SK-N-SH (cell line): ENCODE data around the gene ASCL3. TPM values are rescaled to one million over a fixed set of nuclear protein-coding genes. Genes with fewer than 3 reads are reported as not detected.

Experiments used
- CTCF ChIA-PET: fragments of 300-600, 350-600 bp; formaldehyde crosslinking; extraction: SDS; loops from one replicate; lab custom pipeline; 2021; lab: Yijun Ruan, JAX
- POLR2A ChIA-PET: fragments of 350-600 bp; sonication (Branson Sonifier 250); formaldehyde crosslinking; extraction: SDS; loops from one replicate; lab custom pipeline; 2020; ENCODE audit warnings: antibody characterized with exemption, inconsistent platforms; lab: Yijun Ruan, JAX
- DNase-seq: peaks from one replicate; pipeline ENCODE4 v3.0.0; 2012
- H2AFZ ChIP-seq: fragments of 200-600 bp; sonication (generic); 2 replicates; pipeline ENCODE4 v1.8.1; 2016; ENCODE audit warnings: antibody characterized with exemption, mild to moderate bottlenecking, low read depth
- H3F3A ChIP-seq: fragments of 200-600 bp; sonication (generic); replicated peaks from 2 replicates; pipeline ENCODE3; 2016; ENCODE audit warnings: antibody characterized with exemption, mild to moderate bottlenecking; ENCODE audit not compliant: insufficient read depth
- H3K27ac ChIP-seq, 2 experiments: fragments of 200-500 bp in 1 of 2; fragments of 200-600 bp in 1 of 2; sonication (Bioruptor generic) in 1 of 2; sonication (generic), shearing (Covaris generic) in 1 of 2; 2 replicates each; pipeline versions ENCODE4 v1.5.1 to v1.6.1; 2014 to 2016; ENCODE audit warnings: low read depth in 2 of 2, inconsistent platforms in 1 of 2, low read length in 1 of 2, mild to moderate bottlenecking in 1 of 2, mixed read lengths in 1 of 2
- H3K27me3 ChIP-seq: fragments of 200-600 bp; sonication (generic), shearing (Covaris generic); 2 replicates; pipeline ENCODE4 v1.6.1; 2016; ENCODE audit warnings: mixed run types; ENCODE audit not compliant: insufficient read depth
- H3K36me3 ChIP-seq, 2 experiments: fragments of 200-500 bp in 1 of 2; fragments of 200-600 bp in 1 of 2; sonication (Bioruptor generic) in 1 of 2; sonication (generic) in 1 of 2; replicated peaks in 1 of 2; 2 replicates each; pipeline versions ENCODE3 to v1.5.1; 2014 to 2016; ENCODE audit warnings: low read length in 1 of 2, mild to moderate bottlenecking in 1 of 2; ENCODE audit not compliant: insufficient read depth in 2 of 2, control insufficient read depth in 1 of 2
- H3K4me1 ChIP-seq, 2 experiments: fragments of 200-500 bp in 1 of 2; fragments of 200-600 bp in 1 of 2; sonication (Bioruptor generic) in 1 of 2; sonication (generic), shearing (Covaris generic) in 1 of 2; 2 replicates each; pipeline versions ENCODE4 v1.5.1 to v1.6.1; 2014 to 2016; ENCODE audit warnings: low read depth in 1 of 2, low read length in 1 of 2, mixed run types in 1 of 2; ENCODE audit not compliant: insufficient read depth in 2 of 2, control insufficient read depth in 1 of 2
- H3K4me2 ChIP-seq: fragments of 200-600 bp; sonication (generic), shearing (Covaris generic); 2 replicates; pipeline ENCODE4 v1.6.1; 2017; ENCODE audit warnings: mixed run types
- H3K4me3 ChIP-seq, 2 experiments: fragments of 200-500 bp in 1 of 2; fragments of 200-600 bp in 1 of 2; sonication (Bioruptor generic) in 1 of 2; sonication (generic), shearing (Covaris generic) in 1 of 2; 2 replicates each; pipeline versions ENCODE4 v1.5.1 to v1.8.1; 2014 to 2016; ENCODE audit warnings: low read depth in 2 of 2, inconsistent platforms in 1 of 2, low read length in 1 of 2, mild to moderate bottlenecking in 1 of 2, mixed read lengths in 1 of 2, moderate library complexity in 1 of 2
- H3K79me2 ChIP-seq: fragments of 200-600 bp; sonication (generic); 2 replicates; pipeline ENCODE4 v1.8.1; 2017; ENCODE audit warnings: mild to moderate bottlenecking; ENCODE audit not compliant: insufficient read depth
- H3K9ac ChIP-seq: fragments of 200-600 bp; sonication (generic); 2 replicates; pipeline ENCODE4 v1.6.1; 2017; ENCODE audit warnings: mixed run types
- H3K9me2 ChIP-seq: fragments of 200-600 bp; sonication (generic); 2 replicates; pipeline ENCODE4 v1.6.1; 2017; ENCODE audit warnings: mixed run types
- H3K9me3 ChIP-seq: fragments of 200-600 bp; sonication (generic); 2 replicates; pipeline ENCODE4 v1.6.1; 2017; ENCODE audit warnings: mixed run types, mild to moderate bottlenecking, moderate library complexity
- H4K20me1 ChIP-seq: fragments of 200-600 bp; sonication (generic); 2 replicates; pipeline ENCODE4 v1.6.1; 2017; ENCODE audit warnings: mild to moderate bottlenecking, mixed run types; ENCODE audit not compliant: insufficient read depth
- CTCF ChIP-seq: fragments of 200-600 bp; sonication (generic); IDR thresholded peaks from 2 replicates; pipeline ENCODE4 v1.6.1; 2017; ENCODE audit warnings: antibody characterized with exemption, mild to moderate bottlenecking, moderate library complexity
- ELF1 ChIP-seq: IDR thresholded peaks from 2 replicates; pipeline ENCODE4 v1.4.0; 2012
- EZH2phosphoT487 ChIP-seq: fragments of 200-600 bp; sonication (generic); IDR thresholded peaks from 2 replicates; pipeline ENCODE4 v1.6.1; 2017; ENCODE audit warnings: low read depth, mixed run types, mild to moderate bottlenecking, antibody characterized with exemption, moderate library complexity, borderline replicate concordance
- GABPA ChIP-seq: IDR thresholded peaks from 2 replicates; pipeline ENCODE4 v1.4.0; 2012; ENCODE audit warnings: low read depth, mild to moderate bottlenecking
- MXI1 ChIP-seq: IDR thresholded peaks from 2 replicates; pipeline ENCODE4 v1.6.1; 2012; ENCODE audit warnings: mild to moderate bottlenecking, low read depth, low read length, improper control_type of control experiment
- RAD21 ChIP-seq: IDR thresholded peaks from 2 replicates; pipeline ENCODE4 v1.6.1; 2012; ENCODE audit warnings: mild to moderate bottlenecking, low read length
- RCOR1 ChIP-seq: fragments of 150-350 bp; IDR thresholded peaks from 2 replicates; pipeline ENCODE4 v1.6.1; 2017; ENCODE audit warnings: antibody characterized with exemption, low read length
- RXRA ChIP-seq: IDR thresholded peaks from 2 replicates; pipeline ENCODE4 v1.4.0; 2012; ENCODE audit warnings: low read depth, mild to moderate bottlenecking, borderline replicate concordance
- SIN3A ChIP-seq: IDR thresholded peaks from 2 replicates; pipeline ENCODE4 v1.6.1; 2012; ENCODE audit warnings: low read depth, mild to moderate bottlenecking, low read length, moderate library complexity, borderline replicate concordance
- SMC3 ChIP-seq: IDR thresholded peaks from 2 replicates; pipeline ENCODE4 v1.6.1; 2012; ENCODE audit warnings: low read depth, low read length, improper control_type of control experiment
- USF2 ChIP-seq: fragments of 150-350 bp; IDR thresholded peaks from 2 replicates; pipeline ENCODE4 v1.6.1; 2017; ENCODE audit warnings: antibody characterized with exemption, low read length, low read depth, borderline replicate concordance
- ZBTB33 ChIP-seq: IDR thresholded peaks from 2 replicates; pipeline ENCODE4 v1.4.0; 2012; ENCODE audit warnings: low read depth, borderline replicate concordance
- WGBS: methylation state at CpG from one replicate; pipeline ENCODE4 v1.1.6; 2017; ENCODE audit warnings: low lambda C conversion rate; 5-methylcytosine and 5-hydroxymethylcytosine counted together
- polyA plus RNA-seq, 3 experiments: library from polyadenylated mRNA; depleted of rRNA; stranded (reverse); fragments of >200 nt; gene quantifications; 2 replicates each; pipeline ENCODE4 v1.2.3, GENCODE V29; 2012

The ASCL3 gene
- polyA plus RNA-seq, 1 of the 3 experiments (the other 2 are of a cell fraction) = not detected

- Histone ChIP-seq H3K79me2 (no peaks in the 10 kb centered on the region), H3K27ac (no peak overlapping the region), H3K27me3 (no peaks in the 10 kb centered on the region), H4K20me1 (no peaks in the 10 kb centered on the region), H3K9me3 (no peaks in the 10 kb centered on the region), H3K9me2 (no peaks in the 10 kb centered on the region), H3K4me2 (no peak overlapping the region), H3K36me3 (peaks cover 14 to 27% of the 10 kb centered on the region in 2 experiments), H2AFZ (no peak overlapping the region), H3F3A (no peaks in the 10 kb centered on the region), H3K9ac (no peak overlapping the region), H3K4me1 (no peaks in the 10 kb centered on the region), H3K4me3 (no peak overlapping the region)
- WGBS = 100% methylated on average over 4 of the region's 5 CpGs
- POLR2A ChIA-PET = interaction anchor here (0.6 kb wide), 1 partner anchor 498 kb away, joined by 3 read pairs; no protein-coding TSS in a partner anchor
- no peak for DNase-seq
- TF ChIP-seq RAD21 (no peak), EZH2phosphoT487 (no peak), SIN3A (no peak), SMC3 (no peak), USF2 (no peak), ZBTB33 (no peak), CTCF (no peak)
- CTCF ChIA-PET = interaction anchor here (0.9 to 2.0 kb wide), 4 partner anchors 9 to 212 kb away, joined by 3 to 8 read pairs (median 4); no protein-coding TSS in a partner anchor
Measured at GRCh38 chr11:8925711-8926110, 17.1 kb downstream of the ASCL3 start.

GRCh38 chr11:8922691-8923090 lies 20.1 kb downstream of the ASCL3 start:
- Histone ChIP-seq H4K20me1 (no peaks in the 10 kb centered on the region), H3K9me3 (no peaks in the 10 kb centered on the region), H3K27me3 (no peaks in the 10 kb centered on the region), H2AFZ (no peak overlapping the region), H3F3A (peaks cover 4% of the 10 kb centered on the region), H3K79me2 (no peaks in the 10 kb centered on the region), H3K4me2 (no peak overlapping the region), H3K9ac (no peak overlapping the region), H3K9me2 (no peaks in the 10 kb centered on the region), H3K4me1 (no peaks in the 10 kb centered on the region), H3K36me3 (peaks cover 40 to 53% of the 10 kb centered on the region in 2 experiments), H3K4me3 (no peak overlapping the region), H3K27ac (no peak overlapping the region)
- 93% methylated on average over 5 of the region's 5 CpGs for WGBS
- no peak for DNase-seq
- TF ChIP-seq ELF1 (no peak), MXI1 (no peak), RXRA (no peak), GABPA (no peak), RCOR1 (no peak)
- CTCF ChIA-PET = interaction anchor here (1.2 to 2.6 kb wide), 4 partner anchors 9 to 93 kb away, joined by 3 to 16 read pairs (median 6); partner anchors contain the start of gene AKIP1
- POLR2A ChIA-PET = no interaction called here
